Activated CD8-positive, alpha-beta T cell treated with anti-CD3 and anti-CD28 coated beads, Interleukin-2, amount 10 ng/mL, durations not matched to agents 7 days and 5 days (primary cell): ENCODE data around the gene ORAI3. TPM values are rescaled to one million over a fixed set of nuclear protein-coding genes. Genes with fewer than 3 reads are reported as not detected.
A peak's percentile ranks its signal among the peaks of the same experiment; 100 is the strongest.

Experiments used
- ATAC-seq: fragments of 150-1000 bp; cut with Tn5 transposase; one replicate; pipeline ENCODE4 v1.10.0; 2021; ENCODE audit warnings: moderate library complexity
- CTCF ChIA-PET: fragments of 350-600 bp; sonication (Branson Sonifier 250); formaldehyde crosslinking; loops from one replicate; lab custom pipeline; 2021; ENCODE audit warnings: antibody characterized with exemption; lab: Charles Lee
- POLR2A ChIA-PET: fragments of 350-600 bp; sonication (Branson Sonifier 250); formaldehyde crosslinking; loops from one replicate; lab custom pipeline; 2021; ENCODE audit warnings: antibody characterized with exemption; lab: Charles Lee
- DNase-seq: peaks from one replicate; pipeline ENCODE4 v3.0.0-alpha.2; 2020
- H3K27ac Mint-ChIP-seq: one replicate; pipeline ENCODE4 v1.8.0; 2021; ENCODE audit warnings: mild to moderate bottlenecking, mixed read lengths
- H3K27me3 Mint-ChIP-seq: one replicate; pipeline ENCODE4 v1.8.0; 2021; ENCODE audit warnings: low read depth, mixed read lengths
- H3K36me3 Mint-ChIP-seq: one replicate; pipeline ENCODE4 v1.8.0; 2021; ENCODE audit warnings: low read depth, mixed read lengths
- H3K4me1 Mint-ChIP-seq: one replicate; pipeline ENCODE4 v1.8.0; 2021; ENCODE audit warnings: low read depth, mixed read lengths
- H3K4me3 Mint-ChIP-seq: one replicate; pipeline ENCODE4 v1.8.0; 2021; ENCODE audit warnings: mild to moderate bottlenecking, mixed read lengths
- H3K9me3 Mint-ChIP-seq: one replicate; pipeline ENCODE4 v1.8.0; 2022; ENCODE audit warnings: mixed read lengths; ENCODE audit not compliant: insufficient read depth
- total RNA-seq, 2 experiments: library from RNA; stranded (reverse); gene quantifications; one replicate each; pipeline ENCODE4 v1.2.3, GENCODE V29; 2021

Gene ORAI3
- total RNA-seq, 2 experiments from 2014 or later, result 21.4 to 23.1 TPM

DNA sequence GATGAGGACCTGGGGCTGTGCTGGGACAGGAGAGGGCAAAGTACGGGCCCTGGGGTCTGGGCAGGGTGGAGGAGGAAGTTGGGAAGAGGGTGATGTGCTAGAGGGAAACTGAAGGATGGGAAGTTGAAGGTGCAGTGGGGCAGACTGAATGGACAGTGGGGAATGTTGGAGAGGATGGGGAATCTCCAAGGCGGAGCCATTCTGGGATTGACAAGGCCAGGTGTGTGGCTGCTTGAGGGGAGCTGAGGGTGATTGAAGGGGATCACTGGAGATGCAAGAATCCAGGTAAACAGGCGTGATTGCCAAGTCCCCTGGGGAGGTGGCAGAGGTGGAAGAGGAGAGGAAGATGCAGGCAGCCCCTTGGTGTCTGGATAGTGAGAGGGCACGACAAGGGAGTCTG lies 27.6 kb downstream of the ORAI3 start:
- POLR2A ChIA-PET, result no interaction called here

DNA sequence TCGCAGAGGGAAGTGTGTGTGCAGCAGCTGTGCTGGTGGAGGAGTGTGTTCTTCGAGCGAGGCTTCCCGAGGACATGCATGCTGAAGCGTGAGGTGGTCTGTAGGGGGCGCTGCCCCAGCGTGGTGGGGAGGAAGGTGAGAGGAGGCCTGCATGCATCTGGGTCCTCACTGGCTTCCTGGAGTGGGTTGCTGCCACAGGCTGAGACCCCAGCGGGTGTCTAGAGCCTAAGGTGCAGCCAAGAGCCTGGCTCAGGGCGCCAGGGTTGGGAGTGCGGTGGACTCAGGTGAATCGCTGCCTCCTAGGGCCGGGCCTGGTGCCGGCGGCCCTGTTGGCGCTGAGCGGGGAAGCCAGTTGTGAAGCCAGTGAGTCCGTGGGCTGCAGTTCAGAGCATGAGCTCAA lies 28.6 kb downstream of the ORAI3 start:
- ChIA-PET POLR2A (interaction anchor here (1.1 kb wide), 1 partner anchor 11 kb away, joined by 3 read pairs; no protein-coding TSS in a partner anchor), CTCF (interaction anchor here (1.2 kb wide), 1 partner anchor 24 kb away, joined by 3 read pairs; no protein-coding TSS in a partner anchor)
- no peaks in the 10 kb centered on the region for H3K27me3 Mint-ChIP-seq
- H3K4me3 Mint-ChIP-seq, result no peak overlapping the region
- peak; percentile 27 for ATAC-seq
- DNase-seq, result peak; percentile 45
- peaks cover 5% of the 10 kb centered on the region for H3K4me1 Mint-ChIP-seq
- H3K36me3 Mint-ChIP-seq, result peaks cover 50% of the 10 kb centered on the region
- no peaks in the 10 kb centered on the region for H3K9me3 Mint-ChIP-seq
- H3K27ac Mint-ChIP-seq, result peak overlapping the region; percentile 44

More for the DNA sequence above, 27.6 kb downstream of the ORAI3 start:
- Mint-ChIP-seq H3K27ac (peak overlapping the region; percentile 23), H3K4me1 (peaks cover 5% of the 10 kb centered on the region), H3K36me3 (peaks cover 57% of the 10 kb centered on the region), H3K27me3 (no peaks in the 10 kb centered on the region), H3K4me3 (no peak overlapping the region), H3K9me3 (no peaks in the 10 kb centered on the region)
- ATAC-seq (no peak), DNase-seq (no peak)
- CTCF ChIA-PET, result interaction anchor here (0.9 kb wide), 1 partner anchor 9 kb away, joined by 3 read pairs; no protein-coding TSS in a partner anchor

DNA sequence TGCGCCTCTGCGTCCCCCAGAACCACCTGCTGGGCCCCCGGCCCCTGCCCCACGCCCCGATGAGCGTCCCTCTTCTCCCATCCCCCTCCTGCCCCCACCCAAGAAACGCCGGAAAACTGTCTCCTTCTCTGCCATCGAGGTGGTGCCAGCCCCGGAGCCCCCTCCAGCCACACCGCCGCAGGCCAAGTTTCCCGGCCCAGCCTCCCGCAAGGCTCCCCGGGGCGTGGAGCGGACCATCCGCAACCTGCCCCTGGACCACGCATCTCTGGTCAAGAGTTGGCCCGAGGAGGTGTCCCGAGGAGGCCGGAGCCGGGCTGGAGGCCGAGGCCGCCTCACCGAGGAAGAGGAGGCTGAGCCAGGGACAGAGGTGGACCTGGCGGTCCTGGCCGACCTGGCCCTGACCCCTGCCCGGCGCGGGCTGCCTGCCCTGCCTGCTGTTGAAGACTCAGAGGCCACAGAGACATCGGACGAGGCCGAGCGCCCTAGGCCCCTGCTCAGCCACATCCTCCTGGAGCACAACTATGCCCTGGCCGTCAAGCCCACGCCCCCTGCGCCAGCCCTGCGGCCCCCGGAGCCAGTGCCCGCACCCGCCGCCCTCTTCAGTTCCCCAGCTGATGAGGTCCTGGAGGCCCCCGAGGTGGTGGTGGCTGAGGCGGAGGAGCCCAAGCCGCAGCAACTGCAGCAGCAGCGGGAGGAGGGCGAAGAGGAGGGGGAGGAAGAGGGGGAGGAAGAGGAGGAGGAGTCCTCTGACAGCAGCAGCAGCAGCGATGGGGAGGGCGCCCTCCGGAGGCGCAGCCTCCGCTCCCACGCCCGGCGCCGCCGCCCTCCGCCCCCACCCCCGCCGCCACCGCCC lies 30.5 kb downstream of the ORAI3 start:
- H3K4me3 Mint-ChIP-seq, result no peak overlapping the region
- ATAC-seq (no peak), DNase-seq (no peak)
- POLR2A ChIA-PET, result no interaction called here
- H3K27me3 Mint-ChIP-seq, result no peaks in the 10 kb centered on the region
- H3K4me1 Mint-ChIP-seq, result peaks cover 5% of the 10 kb centered on the region
- CTCF ChIA-PET, result no interaction called here
- no peak overlapping the region for H3K27ac Mint-ChIP-seq
- H3K9me3 Mint-ChIP-seq, result no peaks in the 10 kb centered on the region
- peaks cover 40% of the 10 kb centered on the region for H3K36me3 Mint-ChIP-seq

DNA sequence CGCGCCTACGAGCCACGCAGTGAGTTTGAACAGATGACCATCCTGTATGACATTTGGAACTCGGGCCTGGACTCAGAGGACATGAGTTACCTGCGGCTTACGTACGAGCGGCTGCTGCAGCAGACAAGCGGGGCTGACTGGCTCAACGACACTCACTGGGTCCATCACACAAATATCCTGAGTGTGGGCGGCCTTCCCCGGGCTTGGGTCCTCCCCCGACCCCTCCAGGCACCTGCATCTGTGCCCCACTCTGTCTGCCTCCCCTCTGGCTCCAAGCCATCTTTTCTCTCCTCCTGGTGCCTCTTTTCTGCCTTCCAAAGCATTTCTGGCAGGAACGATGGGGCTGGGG lies 31.1 kb downstream of the ORAI3 start:
- ChIA-PET CTCF (no interaction called here), POLR2A (no interaction called here)
- ATAC-seq, result no peak
- Mint-ChIP-seq H3K27ac (no peak overlapping the region), H3K4me3 (no peak overlapping the region), H3K9me3 (no peaks in the 10 kb centered on the region), H3K4me1 (peaks cover 10% of the 10 kb centered on the region), H3K36me3 (peaks cover 39% of the 10 kb centered on the region), H3K27me3 (no peaks in the 10 kb centered on the region)
- DNase-seq, result no peak

DNA sequence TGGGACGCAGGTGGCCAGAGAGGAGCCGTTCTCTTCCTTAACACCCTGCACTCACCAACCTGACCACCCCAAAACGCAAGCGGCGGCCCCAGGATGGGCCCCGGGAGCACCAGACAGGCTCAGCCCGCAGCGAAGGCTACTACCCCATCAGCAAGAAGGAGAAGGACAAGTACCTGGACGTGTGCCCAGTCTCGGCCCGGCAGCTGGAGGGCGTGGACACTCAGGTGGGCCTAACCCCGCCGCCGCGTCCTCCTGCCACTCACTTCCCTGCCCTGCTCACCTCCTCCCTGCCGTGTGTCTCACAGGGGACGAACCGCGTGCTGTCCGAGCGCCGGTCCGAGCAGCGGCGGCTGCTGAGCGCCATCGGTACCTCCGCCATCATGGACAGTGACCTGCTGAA lies 31.6 kb downstream of the ORAI3 start:
- peaks cover 13% of the 10 kb centered on the region for H3K4me1 Mint-ChIP-seq
- ChIA-PET POLR2A (no interaction called here), CTCF (no interaction called here)
- peaks cover 39% of the 10 kb centered on the region for H3K36me3 Mint-ChIP-seq
- no peak overlapping the region for H3K27ac Mint-ChIP-seq
- no peak for DNase-seq
- H3K9me3 Mint-ChIP-seq, result no peaks in the 10 kb centered on the region
- ATAC-seq, result no peak
- H3K27me3 Mint-ChIP-seq, result no peaks in the 10 kb centered on the region
- H3K4me3 Mint-ChIP-seq, result no peak overlapping the region

DNA sequence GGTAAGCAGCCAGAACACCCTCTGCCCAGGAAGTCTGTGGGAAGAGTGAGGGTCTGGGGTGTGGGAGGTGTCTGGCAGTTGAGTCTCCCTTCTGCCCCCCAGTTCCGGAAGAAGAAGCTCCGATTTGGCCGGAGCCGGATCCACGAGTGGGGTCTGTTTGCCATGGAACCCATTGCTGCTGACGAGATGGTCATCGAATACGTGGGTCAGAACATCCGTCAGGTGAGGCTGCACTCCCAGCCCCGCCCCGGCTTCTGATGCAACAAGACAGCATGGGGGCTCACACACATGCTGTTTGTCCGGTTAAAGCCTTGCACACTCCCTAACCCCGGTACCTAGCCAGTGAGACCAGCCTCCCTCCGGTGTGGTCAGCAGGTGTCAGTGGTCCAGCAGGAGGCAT lies 32.1 kb downstream of the ORAI3 start:
- H3K4me1 Mint-ChIP-seq, result peaks cover 15% of the 10 kb centered on the region
- CTCF ChIA-PET, result no interaction called here
- no peaks in the 10 kb centered on the region for H3K9me3 Mint-ChIP-seq
- H3K27me3 Mint-ChIP-seq, result no peaks in the 10 kb centered on the region
- ATAC-seq, result no peak
- no peak for DNase-seq
- H3K36me3 Mint-ChIP-seq, result peaks cover 34% of the 10 kb centered on the region
- H3K27ac Mint-ChIP-seq, result no peak overlapping the region
- POLR2A ChIA-PET, result no interaction called here
- no peak overlapping the region for H3K4me3 Mint-ChIP-seq

DNA sequence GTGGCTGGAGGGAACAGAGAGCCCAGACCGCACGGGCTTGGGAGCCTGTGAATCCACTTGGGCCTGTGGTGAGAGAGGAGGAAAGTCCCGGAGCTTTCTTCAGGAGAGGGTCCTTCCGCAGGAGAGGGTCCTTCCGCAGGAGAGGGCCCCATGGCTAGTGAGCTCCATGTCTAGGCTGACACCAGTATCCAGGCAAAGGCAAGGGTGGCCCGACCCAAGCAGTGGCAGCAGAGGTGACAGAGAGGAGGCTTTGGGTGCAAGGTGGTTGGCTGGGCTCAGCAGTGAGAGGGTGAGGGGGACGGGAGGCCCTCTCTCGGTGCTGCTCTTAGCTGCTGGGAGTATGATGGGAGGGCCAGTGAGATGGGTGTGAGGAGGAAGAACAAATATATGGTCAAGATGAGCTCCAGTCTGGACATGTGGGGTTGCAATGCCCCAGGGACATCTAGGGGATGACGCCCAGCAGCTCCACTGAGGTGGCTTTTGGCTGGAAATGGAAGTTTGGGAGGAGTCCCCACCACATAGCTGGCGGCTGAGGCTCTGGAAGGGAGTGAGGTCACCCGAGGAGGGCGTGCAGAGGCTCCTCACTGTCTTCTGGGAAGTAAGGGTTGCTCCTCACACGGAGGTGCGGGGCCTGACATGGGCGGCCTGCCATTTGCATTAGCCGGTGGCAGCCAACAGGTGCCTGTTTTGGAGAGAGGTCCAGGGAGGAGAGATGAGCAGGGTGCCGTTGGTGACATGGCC lies 33.9 kb downstream of the ORAI3 start:
- ChIA-PET POLR2A (interaction anchor here (2.2 kb wide), 1 partner anchor 15 kb away, joined by 5 read pairs; no protein-coding TSS in a partner anchor), CTCF (interaction anchor here (1.1 to 4.2 kb wide), 5 partner anchors 11 to 160 kb away, joined by 3 to 29 read pairs (median 4); no protein-coding TSS in a partner anchor)
- H3K36me3 Mint-ChIP-seq, result peaks cover 28% of the 10 kb centered on the region
- ATAC-seq (no peak), DNase-seq (no peak)
- H3K4me3 Mint-ChIP-seq, result no peak overlapping the region
- peak overlapping the region; percentile 26 for H3K27ac Mint-ChIP-seq
- H3K27me3 Mint-ChIP-seq, result no peaks in the 10 kb centered on the region
- no peaks in the 10 kb centered on the region for H3K9me3 Mint-ChIP-seq
- H3K4me1 Mint-ChIP-seq, result peaks cover 16% of the 10 kb centered on the region

DNA sequence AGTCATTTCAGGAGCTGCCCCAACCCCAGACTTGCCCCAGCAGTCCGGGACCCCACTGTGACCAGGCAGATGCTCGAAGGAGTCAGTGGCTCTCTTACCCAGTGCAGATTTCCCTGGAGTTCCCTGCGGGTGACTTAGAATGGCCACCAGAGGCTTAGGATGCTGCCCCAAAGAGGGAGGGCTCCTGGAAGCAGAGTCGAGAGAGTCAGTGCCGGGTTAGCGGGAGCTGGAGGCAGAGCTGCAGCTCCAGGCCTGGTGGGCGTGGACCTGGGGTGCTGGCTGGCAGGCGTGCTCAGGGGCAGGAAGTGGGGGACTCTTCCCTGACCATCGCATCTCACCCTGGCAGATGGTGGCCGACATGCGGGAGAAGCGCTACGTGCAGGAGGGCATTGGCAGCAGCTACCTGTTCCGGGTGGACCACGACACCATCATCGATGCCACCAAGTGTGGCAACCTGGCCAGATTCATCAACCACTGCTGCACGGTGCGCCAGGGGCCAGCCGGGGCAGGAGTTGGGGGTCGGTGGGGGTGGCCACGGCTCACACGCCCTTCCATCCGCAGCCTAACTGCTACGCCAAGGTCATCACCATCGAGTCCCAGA lies 34.5 kb downstream of the ORAI3 start:
- Mint-ChIP-seq H3K27ac (no peak overlapping the region), H3K4me3 (no peak overlapping the region), H3K9me3 (no peaks in the 10 kb centered on the region), H3K27me3 (no peaks in the 10 kb centered on the region), H3K36me3 (peaks cover 28% of the 10 kb centered on the region), H3K4me1 (peaks cover 16% of the 10 kb centered on the region)
- ATAC-seq, result no peak
- ChIA-PET POLR2A (interaction anchor here (2.2 kb wide), 1 partner anchor 14 kb away, joined by 5 read pairs; no protein-coding TSS in a partner anchor), CTCF (interaction anchor here (0.7 to 4.2 kb wide), 11 partner anchors 10 to 885 kb away, joined by 3 to 29 read pairs (median 6); partner anchors contain the start of gene VKORC1)
- no peak for DNase-seq

DNA sequence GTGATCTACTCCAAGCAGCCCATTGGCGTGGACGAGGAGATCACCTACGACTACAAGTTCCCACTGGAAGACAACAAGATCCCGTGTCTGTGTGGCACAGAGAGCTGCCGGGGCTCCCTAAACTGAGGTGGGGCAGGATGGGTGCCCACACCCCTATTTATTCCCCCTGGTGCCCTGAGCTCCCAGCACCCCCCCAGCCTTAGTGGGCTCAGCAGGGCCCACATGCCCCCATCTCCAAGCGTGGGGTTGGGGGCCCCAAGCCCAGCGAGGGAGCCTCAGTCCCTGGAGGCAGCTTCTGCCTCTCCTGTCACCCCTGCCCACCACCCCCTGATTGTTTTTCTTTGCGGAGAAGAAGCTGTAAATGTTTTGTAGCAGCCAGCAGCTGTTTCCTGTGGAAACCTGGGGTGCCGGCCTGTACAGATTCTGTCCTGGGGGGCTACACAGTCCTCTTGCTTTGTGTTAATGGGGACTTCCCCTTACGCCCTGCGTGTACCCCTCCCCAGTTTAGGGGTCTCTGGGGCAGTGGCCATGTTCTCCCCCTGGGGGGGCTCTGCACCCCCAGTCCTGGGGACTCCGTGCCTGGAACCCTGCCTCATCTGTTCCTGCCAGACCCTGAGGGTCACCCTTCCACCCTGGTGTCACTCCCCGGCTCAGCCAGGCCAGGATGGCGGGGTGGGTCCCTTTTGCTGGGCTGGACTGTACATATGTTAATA lies 35.2 kb downstream of the ORAI3 start:
- ChIA-PET POLR2A (interaction anchor here (2.2 to 3.3 kb wide), 2 partner anchors 13 to 90 kb away, joined by 5 to 15 read pairs; partner anchors contain the start of genes ZNF646 and ZNF668), CTCF (interaction anchor here (0.6 to 4.2 kb wide), 30 partner anchors 10 to 885 kb away, joined by 3 to 29 read pairs (median 4); partner anchors contain the start of genes PYDC1, VKORC1, ZNF646 and ZNF668)
- no peak for ATAC-seq
- H3K27me3 Mint-ChIP-seq, result no peaks in the 10 kb centered on the region
- no peak for DNase-seq
- H3K4me1 Mint-ChIP-seq, result peaks cover 15% of the 10 kb centered on the region
- H3K9me3 Mint-ChIP-seq, result no peaks in the 10 kb centered on the region
- H3K36me3 Mint-ChIP-seq, result peaks cover 22% of the 10 kb centered on the region
- no peak overlapping the region for H3K4me3 Mint-ChIP-seq
- no peak overlapping the region for H3K27ac Mint-ChIP-seq

DNA sequence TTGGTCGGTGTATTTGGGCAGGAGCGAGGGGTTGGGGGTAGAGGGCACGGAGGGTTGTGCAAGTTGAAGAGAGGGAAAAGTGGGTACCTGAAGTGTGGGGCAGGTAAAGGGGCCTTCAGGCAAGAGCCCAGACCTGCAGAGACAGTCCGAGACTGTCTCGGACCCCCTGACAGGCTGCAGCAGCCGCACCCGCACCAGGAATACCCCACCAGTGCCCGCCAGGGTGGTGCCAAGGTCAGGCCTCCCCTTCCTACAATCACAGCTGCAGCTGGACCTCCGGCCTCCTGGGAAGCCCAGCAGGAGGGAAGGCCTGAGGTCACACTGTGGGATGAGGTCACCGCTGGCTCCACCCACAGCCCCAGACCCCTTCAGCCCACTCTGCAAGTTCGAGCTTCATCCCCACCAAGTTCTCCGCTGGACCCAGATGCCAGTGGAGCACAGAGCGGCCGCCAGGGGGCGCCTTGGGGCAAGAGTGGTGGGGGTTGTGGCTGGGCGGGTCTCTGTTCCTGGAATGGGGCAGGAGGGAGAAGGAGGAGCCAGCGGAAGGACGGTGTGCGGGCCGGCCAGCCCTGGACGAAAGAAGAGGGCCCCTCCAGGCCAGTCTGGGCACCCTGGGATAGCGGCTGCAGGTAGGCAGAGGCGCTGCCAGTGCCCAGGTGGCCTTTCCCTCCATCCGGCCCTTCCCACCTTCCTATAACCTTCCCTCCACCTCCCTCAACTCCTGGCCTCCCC lies 36.0 kb downstream of the ORAI3 start, which contains the start of gene HSD3B7:
HSD3B7 (plus strand) TSS at position 539 of the 732 bp plus-strand sequence. CDS start 452 bp downstream, outside the sequence.
- DNase-seq, result peak; percentile 85
- peak within 1 kb of the TSS; percentile 52 for H3K4me3 Mint-ChIP-seq
- H3K27me3 Mint-ChIP-seq, result no peaks in the 10 kb centered on the region
- no peaks in the 10 kb centered on the region for H3K9me3 Mint-ChIP-seq
- H3K4me1 Mint-ChIP-seq, result peaks cover 15% of the 10 kb centered on the region
- ChIA-PET CTCF (interaction anchor here (0.6 to 4.2 kb wide), 30 partner anchors 9 to 884 kb away, joined by 3 to 29 read pairs (median 4); partner anchors contain the start of genes PYDC1, VKORC1, ZNF646 and ZNF668), POLR2A (interaction anchor here (0.7 to 3.3 kb wide), 3 partner anchors 34 to 132 kb away, joined by 3 to 15 read pairs (median 4); partner anchors contain the start of genes KAT8, ZNF646 and ZNF668)
- peaks cover 22% of the 10 kb centered on the region for H3K36me3 Mint-ChIP-seq
- peak; percentile 80 for ATAC-seq
- peak within 1 kb of the TSS; percentile 43 for H3K27ac Mint-ChIP-seq
